K562 (cell line): ENCODE results near the gene CPSF2. TPM values are rescaled to one million over a fixed set of nuclear protein-coding genes. Genes with fewer than 3 reads are reported as not detected.

Experiments
- CC2D1A ChIP-seq: fragments of 450-650 bp; IDR thresholded peaks from 2 replicates; pipeline ENCODE4 v1.6.1; 2017; ENCODE audit warnings: mild to moderate bottlenecking
- CCNT2 ChIP-seq: IDR thresholded peaks from 2 replicates; pipeline ENCODE4 v1.6.1; 2011; ENCODE audit warnings: borderline replicate concordance, low read depth, mild to moderate bottlenecking, moderate library complexity, mixed read lengths, low read length; ENCODE audit not compliant: insufficient read length; ENCODE audit errors: extremely low read depth
- CREB3 ChIP-seq: fragments of 450-650 bp; conservative IDR thresholded peaks from 2 replicates; pipeline ENCODE4 v1.6.1; 2016; ENCODE audit warnings: missing genetic modification characterization, low read depth, mild to moderate bottlenecking, missing compliant biosample characterization, moderate library complexity
- CREM ChIP-seq: IDR thresholded peaks from 2 replicates; pipeline ENCODE4 v1.6.1; 2014; ENCODE audit warnings: antibody characterized with exemption, low read depth
- CSDE1 ChIP-seq, 2 experiments: fragments of 450-650 bp; IDR thresholded peaks; 2 replicates each; pipeline ENCODE4 v1.6.1; 2016; ENCODE audit warnings: mild to moderate bottlenecking in 1 of 2
- ETV5 ChIP-seq: sonication (generic); formaldehyde crosslinking; IDR thresholded peaks from 2 replicates; pipeline ENCODE4 v1.4.0; 2020; ENCODE audit warnings: low read depth, mild to moderate bottlenecking, missing genetic modification reagents
- FOXP1 ChIP-seq: sonication (generic); formaldehyde crosslinking; IDR thresholded peaks from 2 replicates; pipeline ENCODE4 v1.8.0; 2022; ENCODE audit warnings: mild to moderate bottlenecking, missing genetic modification reagents
- GTF2F1 ChIP-seq: IDR thresholded peaks from 2 replicates; pipeline ENCODE4 v1.6.1; 2011; ENCODE audit warnings: low read depth, low read length, improper control_type of control experiment
- HLTF ChIP-seq: fragments of 450-650 bp; IDR thresholded peaks from 2 replicates; pipeline ENCODE4 v1.6.1; 2016
- HMGN3 ChIP-seq: IDR thresholded peaks from 2 replicates; pipeline ENCODE4 v1.6.1; 2011; ENCODE audit warnings: borderline replicate concordance, low read depth, mild to moderate bottlenecking, mixed read lengths, low read length; ENCODE audit not compliant: insufficient read length; ENCODE audit errors: extremely low read depth
- MAFG ChIP-seq: fragments of 450-650 bp; conservative IDR thresholded peaks from 2 replicates; pipeline ENCODE4 v1.6.1; 2016; ENCODE audit warnings: missing genetic modification characterization, missing compliant biosample characterization
- NCOR1 ChIP-seq: fragments of 450-650 bp; IDR thresholded peaks from 2 replicates; pipeline ENCODE4 v1.6.1; 2016; ENCODE audit warnings: mild to moderate bottlenecking, moderate library complexity
- NFYB ChIP-seq: IDR thresholded peaks from 2 replicates; pipeline ENCODE4 v1.6.1; 2011; ENCODE audit warnings: mild to moderate bottlenecking, moderate library complexity; ENCODE audit not compliant: insufficient read length; ENCODE audit errors: extremely low read depth
- NR3C1 ChIP-seq: sonication (generic); formaldehyde crosslinking; IDR thresholded peaks from 2 replicates; pipeline ENCODE4 v1.8.1; 2022; ENCODE audit warnings: missing genetic modification reagents
- TRIM28 ChIP-seq: fragments of 450-650 bp; IDR thresholded peaks from 2 replicates; pipeline ENCODE4 v1.6.1; 2017
- ZHX1 ChIP-seq: fragments of 150-350 bp; conservative IDR thresholded peaks from 2 replicates; pipeline ENCODE4 v1.6.1; 2014; ENCODE audit warnings: low read length
- ZKSCAN1 ChIP-seq: fragments of 150-350 bp; IDR thresholded peaks from 2 replicates; pipeline ENCODE4 v1.6.1; 2016; ENCODE audit warnings: low read depth, low read length
- ZNF347 ChIP-seq: fragments of 450-650 bp; formaldehyde crosslinking; IDR thresholded peaks from 2 replicates; pipeline ENCODE4 v1.4.0; 2020; ENCODE audit warnings: low read depth, mild to moderate bottlenecking, moderate library complexity
- ZNF77 ChIP-seq: fragments of 250-450 bp; sonication (Bioruptor Pico); IDR thresholded peaks from 2 replicates; pipeline ENCODE4 v1.5.0; 2020
- polyA plus RNA-seq, 8 experiments: library from polyadenylated mRNA; depleted of rRNA in 4 of 8; stranded (reverse) in 5 of 8; unstranded in 3 of 8; fragments of >200 nt; fragmentation: Nextera tagmentation in 2 of 8; fragmentation: Illumina TruSeq in 1 of 8; extraction: Ambion mirVana in 2 of 8; extraction: Trizol in 1 of 8; gene quantifications; 2 replicates each; pipeline versions ENCODE4 v1.2.1 to v1.2.3, GENCODE V29; 2011 to 2014; ENCODE audit warnings: inconsistent platforms in 1 of 8, missing spikeins in 1 of 8
- total RNA-seq, 7 experiments: library from RNA; depleted of rRNA in 6 of 7; stranded (reverse); fragments of >200 nt in 6 of 7; fragmentation: Illumina TruSeq in 2 of 7; extraction: Trizol in 2 of 7; gene quantifications; 2 replicates each; pipeline versions ENCODE4 v1.2.1 to v1.2.3, GENCODE V29; 2011 to 2021; ENCODE audit warnings: low replicate concordance in 1 of 7
- TF ChIP-seq, protein P1 (sequence below): IDR thresholded peaks from 2 replicates; pipeline ENCODE4 v1.6.1; 2016; ENCODE audit warnings: missing genetic modification characterization, missing compliant biosample characterization
- TF ChIP-seq, protein P2 (sequence below): sonication (generic); formaldehyde crosslinking; IDR thresholded peaks from 2 replicates; pipeline ENCODE4 v1.5.0; 2020; ENCODE audit warnings: missing genetic modification reagents
- TF ChIP-seq, protein P3 (sequence below), 2 experiments: fragments of 450-650 bp; IDR thresholded peaks; 2 replicates each; pipeline ENCODE4 v1.6.1; 2016

CPSF2 gene
- total and polyA plus RNA-seq, 9 of the 15 experiments (the other 6 are each of a cell fraction or from before 2014, with no cell fraction given): 20.8 to 71.3 (median 49.0) TPM

DNA sequence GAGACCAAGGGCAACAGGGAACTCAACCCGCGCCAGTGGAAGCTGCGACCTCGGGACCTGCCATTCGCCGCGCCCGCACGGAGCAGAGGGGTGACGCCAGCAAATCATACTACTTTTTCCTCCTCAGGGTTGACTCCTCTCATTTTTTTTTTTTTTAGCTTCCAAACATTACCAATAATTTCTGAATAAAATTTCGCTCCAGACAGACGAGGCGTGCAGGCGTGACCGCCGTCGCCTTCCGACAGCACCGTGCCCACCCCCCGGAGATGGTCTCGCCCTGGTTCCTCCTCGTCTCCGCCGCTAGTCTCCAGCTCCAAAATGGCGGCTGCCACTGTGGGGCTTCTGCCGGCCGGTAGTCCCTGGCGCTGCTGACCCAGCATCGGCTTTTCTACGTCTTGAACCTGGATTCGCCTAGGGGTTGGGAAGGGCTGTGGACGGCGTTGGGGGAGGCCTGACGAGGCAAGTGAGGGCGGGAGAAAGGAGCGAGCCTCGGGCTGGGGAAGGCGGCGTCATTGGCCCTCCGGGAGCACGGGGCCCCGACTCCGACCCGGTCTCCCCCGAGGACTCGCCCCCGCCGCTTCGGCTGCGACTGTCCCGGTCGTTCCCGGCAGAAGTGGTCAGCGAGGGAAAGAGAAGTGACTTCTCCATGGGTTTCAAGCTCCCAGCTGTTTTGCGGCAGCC lies at the start of gene CPSF2, which contains the start of gene NDUFB1 (continued):
- TF ChIP-seq, protein P1, sequence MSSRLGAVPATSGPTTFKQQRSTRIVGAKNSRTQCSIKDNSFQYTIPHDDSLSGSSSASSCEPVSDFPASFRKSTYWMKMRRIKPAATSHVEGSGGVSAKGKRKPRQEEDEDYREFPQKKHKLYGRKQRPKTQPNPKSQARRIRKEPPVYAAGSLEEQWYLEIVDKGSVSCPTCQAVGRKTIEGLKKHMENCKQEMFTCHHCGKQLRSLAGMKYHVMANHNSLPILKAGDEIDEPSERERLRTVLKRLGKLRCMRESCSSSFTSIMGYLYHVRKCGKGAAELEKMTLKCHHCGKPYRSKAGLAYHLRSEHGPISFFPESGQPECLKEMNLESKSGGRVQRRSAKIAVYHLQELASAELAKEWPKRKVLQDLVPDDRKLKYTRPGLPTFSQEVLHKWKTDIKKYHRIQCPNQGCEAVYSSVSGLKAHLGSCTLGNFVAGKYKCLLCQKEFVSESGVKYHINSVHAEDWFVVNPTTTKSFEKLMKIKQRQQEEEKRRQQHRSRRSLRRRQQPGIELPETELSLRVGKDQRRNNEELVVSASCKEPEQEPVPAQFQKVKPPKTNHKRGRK (tag): no peak
- no peak for TF ChIP-seq CCNT2
- no peak for TF ChIP-seq CREB3 (tag)
- no peak for TF ChIP-seq MAFG (tag)
- no peak for TF ChIP-seq ZNF77 (CRISPR knock-in tag)
- no peak for TF ChIP-seq CC2D1A
- no peak for TF ChIP-seq NR3C1 (CRISPR knock-in tag)
- no peak for TF ChIP-seq TRIM28
- TF ChIP-seq, protein P2, sequence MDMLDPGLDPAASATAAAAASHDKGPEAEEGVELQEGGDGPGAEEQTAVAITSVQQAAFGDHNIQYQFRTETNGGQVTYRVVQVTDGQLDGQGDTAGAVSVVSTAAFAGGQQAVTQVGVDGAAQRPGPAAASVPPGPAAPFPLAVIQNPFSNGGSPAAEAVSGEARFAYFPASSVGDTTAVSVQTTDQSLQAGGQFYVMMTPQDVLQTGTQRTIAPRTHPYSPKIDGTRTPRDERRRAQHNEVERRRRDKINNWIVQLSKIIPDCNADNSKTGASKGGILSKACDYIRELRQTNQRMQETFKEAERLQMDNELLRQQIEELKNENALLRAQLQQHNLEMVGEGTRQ (CRISPR knock-in tag): peak; percentile 27; the same call in 1 of the 2 replicates
- TF ChIP-seq GTF2F1: 0 out of 2 replicates have a peak, but pooled peaks have one; percentile 46
- TF ChIP-seq CSDE1 (IDR thresholded peaks at IDR 0.05): peak in 1 of 2 experiments; percentile 73; a peak in 2 of 4 replicates
- TF ChIP-seq ZHX1: no peak
- TF ChIP-seq HMGN3: peak; percentile 59
- TF ChIP-seq ZNF347 (CRISPR knock-in tag): no peak
- no peak; the same call in none of the 2 replicates for TF ChIP-seq CREM
- no peak for TF ChIP-seq ETV5 (CRISPR knock-in tag)
- TF ChIP-seq, protein P3, sequence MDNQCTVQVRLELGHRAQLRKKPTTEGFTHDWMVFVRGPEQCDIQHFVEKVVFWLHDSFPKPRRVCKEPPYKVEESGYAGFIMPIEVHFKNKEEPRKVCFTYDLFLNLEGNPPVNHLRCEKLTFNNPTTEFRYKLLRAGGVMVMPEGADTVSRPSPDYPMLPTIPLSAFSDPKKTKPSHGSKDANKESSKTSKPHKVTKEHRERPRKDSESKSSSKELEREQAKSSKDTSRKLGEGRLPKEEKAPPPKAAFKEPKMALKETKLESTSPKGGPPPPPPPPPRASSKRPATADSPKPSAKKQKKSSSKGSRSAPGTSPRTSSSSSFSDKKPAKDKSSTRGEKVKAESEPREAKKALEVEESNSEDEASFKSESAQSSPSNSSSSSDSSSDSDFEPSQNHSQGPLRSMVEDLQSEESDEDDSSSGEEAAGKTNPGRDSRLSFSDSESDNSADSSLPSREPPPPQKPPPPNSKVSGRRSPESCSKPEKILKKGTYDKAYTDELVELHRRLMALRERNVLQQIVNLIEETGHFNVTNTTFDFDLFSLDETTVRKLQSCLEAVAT (IDR thresholded peaks at IDR 0.05): no peak
- no peak for TF ChIP-seq FOXP1 (CRISPR knock-in tag)
- TF ChIP-seq ZKSCAN1: no peak
- 0 out of 2 replicates have a peak, but pooled peaks have one; percentile 31 for TF ChIP-seq NCOR1
- TF ChIP-seq HLTF: peak; percentile 42; the same call in 1 of the 2 replicates
- no peak for TF ChIP-seq NFYB
